T-helper 1 cell (primary cell): Measurements from ENCODE around the gene KRT35.
A peak's percentile ranks its signal among the peaks of the same experiment; 100 is the strongest.

ENCODE experiments used
- DNase-seq, 5 donors: peaks; one replicate each; pipeline ENCODE4 v3.0.0-alpha.2; 2012 to 2020

The KRT35 gene

DNA sequence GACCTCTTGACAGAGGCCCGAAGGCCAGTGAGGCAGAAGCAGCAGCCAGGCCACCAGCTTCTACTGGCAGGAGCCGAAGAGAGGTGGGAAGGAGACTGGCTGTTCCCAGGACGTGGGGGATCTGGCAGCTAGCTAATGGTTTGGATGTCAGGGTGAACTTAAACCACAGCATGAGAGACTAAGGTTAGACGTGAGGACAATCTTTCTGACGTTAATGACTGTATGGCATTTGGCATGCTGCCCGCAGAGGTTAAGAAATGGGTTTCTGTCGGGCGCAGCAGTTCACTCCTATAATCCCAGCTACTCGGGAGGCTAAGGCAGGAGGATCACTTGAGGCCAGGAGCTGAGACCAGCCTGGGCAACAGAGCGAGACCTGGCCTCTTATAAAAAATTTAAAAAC is 30.8 kb upstream of the KRT35 start:
- DNase-seq = no peak

DNA sequence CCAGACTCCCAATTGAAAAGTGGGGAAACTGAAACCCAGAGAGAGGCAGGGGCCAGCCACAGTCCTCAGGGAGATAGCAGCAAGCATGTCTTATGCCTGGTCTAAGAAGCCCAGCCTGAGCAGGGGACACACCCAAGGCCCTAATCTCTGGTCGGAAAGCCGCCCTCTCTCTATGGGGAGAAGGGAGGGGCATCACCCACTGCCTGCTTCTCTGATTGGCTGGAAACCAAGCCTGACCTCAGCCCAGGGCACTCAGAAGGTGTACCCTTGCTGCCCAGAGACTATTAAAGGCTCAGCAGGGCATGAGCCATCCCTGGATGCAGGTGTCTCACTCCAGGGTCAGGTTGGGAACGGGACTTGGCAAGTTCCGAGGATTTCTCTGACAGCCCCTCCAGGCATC is 30.2 kb upstream of the KRT35 start:
- no peak for DNase-seq

DNA sequence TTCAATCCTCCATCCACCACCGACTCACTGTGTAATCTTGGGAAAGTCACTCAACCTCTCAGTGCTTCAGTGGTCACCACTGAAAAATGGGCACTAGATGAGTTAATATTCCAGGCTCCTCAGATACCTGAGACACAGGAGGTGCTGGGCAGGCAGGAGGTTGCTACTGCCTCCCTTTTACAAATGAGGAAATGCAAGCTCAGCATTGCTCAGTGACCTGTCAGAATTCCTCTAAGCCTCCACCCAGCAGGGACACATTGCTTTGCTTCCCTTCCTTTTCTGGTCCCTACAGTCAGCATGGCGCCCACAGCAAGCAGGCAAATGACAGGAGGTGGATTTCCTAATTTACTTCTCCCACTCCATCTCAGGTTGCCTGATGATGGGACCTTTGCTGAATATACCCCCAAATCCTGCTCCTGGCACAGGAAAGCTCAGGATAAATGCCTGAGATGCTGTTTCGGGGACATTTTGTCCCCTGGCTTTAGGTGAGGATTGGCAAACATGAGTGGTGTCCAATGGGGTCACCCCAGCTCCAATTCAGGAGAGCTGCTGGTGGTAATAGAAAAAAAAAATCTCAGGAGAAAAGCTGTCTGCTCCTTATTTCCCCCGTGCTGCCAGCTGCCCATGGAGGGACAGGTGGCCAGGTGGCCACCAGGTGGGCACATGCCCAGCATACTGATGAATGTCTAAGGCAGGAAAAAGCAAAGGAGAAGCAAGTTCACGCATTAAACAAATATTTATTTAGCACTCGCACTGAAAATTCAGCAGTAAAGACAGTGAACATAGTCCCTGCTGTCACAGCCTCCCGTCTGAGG is 29.5 kb upstream of the KRT35 start:
- DNase-seq = no peak

DNA sequence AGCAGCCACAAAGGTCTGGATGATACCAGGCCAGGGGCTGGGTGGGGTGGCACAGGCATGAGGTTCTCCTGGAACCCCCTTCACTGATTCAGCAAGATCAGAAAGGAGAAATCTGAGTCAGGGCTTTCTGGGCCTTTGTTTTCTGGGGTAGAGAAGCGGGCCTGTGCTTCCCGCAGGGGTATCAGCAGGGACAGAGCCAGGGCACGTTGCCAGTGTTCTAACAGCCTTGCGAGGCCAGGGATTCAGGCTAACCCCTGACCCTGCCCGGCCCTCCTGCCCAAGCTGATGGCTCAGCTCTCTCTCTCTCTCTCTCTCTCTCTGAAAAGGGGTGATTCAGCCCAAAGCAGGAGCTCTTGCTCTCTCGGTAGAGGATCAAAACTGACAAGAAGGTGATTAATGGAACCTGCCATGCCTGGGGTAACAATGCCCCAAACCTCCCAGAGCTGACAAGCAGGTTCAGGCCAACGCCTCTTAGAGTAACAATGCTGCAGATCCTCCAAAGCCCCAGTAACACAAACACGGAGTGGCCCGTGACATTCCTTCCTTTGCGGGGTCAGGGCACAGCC is 26.4 kb upstream of the KRT35 start:
- no peak for DNase-seq

DNA sequence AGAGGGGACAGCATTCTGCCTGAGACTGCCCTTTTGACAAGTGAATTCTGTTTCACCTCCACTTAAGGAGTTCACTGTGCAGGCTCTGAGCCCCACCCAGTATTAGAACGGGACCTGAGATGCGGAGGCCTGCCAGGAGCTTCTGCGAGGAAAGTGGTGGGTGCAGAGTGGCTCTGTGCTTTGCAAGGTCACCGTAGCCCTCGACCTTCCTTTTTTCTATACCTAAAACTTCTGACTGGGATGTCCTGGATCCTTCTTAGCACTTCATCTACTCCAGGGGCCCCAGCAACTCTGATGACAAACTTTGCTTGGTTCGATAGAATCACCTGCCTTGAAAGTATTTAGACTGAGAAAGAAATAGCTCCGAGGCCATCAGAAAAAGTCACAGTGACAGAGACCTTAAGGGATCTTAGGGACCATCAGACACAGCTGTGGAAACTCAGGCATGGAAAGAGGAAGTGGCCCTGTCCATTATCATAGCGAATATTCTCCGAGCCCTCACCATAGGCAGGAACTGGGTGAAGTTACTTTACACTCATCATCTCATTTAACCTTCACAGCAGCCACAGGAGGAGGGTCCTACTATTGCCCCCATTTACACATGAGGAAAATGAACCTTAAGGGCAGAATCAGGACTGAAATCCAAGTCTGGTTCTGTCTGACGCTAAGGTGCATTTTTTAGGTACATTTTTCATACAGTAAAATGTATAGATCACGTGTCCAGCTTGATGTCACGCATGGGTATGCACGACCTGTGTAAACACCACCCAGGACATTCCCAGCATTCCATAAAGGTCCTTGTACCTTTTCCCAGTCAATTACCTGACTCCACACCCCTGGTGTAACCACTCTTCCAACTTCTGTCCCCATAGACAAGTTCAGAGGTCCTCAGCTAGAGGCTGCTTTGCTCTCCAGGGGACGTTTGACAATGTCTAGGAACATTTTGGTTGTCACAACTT is 25.1 kb upstream of the KRT35 start:
- DNase-seq = no peak

DNA sequence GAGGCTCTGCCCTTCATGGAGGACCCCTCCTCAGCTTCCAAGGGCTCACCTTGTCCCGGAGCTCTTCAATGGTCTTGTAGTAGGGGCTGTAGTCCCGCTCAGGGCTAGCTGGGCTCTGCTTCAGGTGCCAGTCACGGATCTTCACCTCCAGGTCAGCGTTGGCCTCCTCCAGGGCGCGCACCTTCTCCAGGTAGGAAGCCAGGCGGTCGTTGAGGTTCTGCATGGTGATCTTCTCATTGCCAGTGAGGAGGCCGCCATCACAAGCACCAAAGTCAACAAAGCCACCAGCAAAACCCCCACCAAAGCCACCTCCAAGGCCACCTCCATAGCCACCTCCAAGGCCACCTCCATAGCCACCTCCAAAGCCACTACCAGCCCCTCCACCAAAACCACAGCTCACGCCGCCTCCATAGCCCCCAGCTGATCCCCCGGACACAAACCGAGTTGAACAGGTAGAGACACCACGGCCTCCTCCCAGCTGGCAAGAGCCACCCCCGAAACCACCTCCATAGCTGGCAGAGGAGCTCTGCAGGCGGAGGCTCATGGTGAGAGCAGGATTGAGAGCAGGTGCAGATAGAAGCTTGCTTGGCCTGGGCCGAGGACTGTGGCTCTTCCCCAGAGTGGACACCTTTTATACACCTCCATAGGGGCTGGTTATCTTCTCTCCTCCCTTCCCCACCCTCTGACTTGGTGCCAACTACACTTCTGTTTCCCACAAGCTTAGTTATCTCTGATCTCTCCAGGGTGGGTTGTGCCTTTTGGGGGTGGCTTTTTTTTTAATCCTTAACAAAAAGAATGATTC is 24.3 kb upstream of the KRT35 start, which contains the start of gene KRT13:
Gene KRT13 (minus strand): TSS at position 606 of the 802 bp plus-strand sequence. CDS start 62 bp downstream, at position 544.
- DNase-seq = no peak

DNA sequence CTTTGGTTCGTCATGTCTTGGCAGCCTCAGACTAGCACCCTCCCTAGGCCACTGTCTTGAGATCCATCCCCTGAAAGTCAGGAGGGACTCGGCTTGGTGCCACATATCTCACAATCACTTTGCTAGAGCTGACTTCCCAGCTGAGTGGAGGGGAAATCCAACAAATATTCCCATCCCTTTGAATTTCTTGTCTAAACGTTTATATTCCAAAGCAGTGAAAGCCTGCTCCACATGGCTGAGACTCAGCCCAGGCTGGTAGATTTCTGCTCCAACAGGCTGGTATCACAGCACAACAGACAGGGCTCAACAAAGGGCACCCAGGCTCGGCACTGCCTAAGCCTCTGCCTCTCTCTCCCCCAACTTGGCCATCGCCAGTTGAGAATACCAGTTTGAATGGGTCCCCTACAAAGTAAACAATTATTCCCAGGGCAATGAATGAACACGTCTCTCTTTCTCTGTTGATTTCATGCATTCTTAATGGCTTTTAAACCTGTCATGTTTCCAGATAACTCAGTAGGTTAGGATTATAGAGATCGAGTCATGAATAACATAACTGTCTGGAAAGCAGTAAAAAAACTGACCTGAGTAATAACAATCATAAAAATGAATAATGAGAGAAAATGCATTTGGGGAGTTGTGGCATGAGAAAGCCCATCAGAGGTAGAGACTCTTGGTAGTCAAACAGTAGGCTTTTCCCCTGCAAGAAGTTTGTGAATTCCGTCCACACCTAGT is 23.5 kb upstream of the KRT35 start:
- no peak for DNase-seq

DNA sequence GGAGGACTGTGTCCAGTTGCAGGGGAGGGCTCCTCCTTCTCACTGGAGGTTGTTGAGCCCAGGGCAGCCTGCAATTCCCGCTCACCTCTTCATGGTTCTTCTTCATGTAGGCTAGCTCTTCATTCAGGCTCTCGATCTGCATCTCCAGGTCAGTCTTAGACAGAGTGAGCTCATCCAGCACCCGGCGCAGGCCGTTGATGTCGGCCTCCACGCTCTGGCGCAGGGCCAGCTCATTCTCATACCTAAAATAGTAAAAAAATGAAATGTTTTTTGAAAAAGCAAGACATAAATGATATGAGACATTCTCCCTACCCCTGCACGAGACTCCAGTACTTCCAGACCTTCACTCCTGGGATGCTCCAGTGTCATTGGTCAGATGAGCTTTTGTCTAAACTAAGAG is 22.3 kb upstream of the KRT35 start:
- DNase-seq = no peak

DNA sequence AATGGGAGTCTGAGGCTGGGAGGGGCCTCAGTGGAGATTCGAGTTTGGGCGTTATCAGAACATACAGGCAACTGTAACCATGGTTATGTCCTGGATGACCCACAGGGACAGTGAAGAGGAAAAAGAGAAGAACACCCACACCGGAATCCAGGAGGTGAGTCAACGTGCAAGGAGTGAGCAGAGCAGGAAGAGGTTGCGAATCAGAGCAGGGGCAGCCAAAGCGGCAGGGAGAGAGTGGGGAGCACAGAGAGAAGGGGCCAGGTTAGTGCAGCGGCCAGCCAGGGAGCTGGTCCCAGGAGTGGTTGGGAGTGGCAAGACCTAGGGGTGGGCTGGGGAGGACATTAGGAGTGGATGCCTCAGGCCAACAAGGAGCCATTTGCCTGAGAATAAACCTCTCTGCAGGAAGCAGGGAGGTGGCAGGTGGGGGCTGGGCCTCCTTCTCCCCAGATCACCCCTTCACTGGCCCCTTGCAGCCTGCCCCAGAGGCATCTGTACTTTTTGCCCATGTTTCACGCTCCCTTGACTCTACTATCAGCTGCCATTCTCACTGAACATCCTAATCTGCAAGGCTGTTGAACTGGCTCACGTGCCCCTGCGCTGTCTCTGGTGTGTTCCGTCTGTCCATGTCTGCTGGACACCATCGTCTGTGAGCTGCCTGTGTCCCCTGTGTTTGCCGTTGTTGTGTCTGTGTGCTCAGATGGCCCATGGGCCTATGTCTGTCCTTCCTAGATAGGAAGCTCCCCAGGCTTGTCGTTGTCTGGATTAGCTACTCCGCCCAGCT is 19.4 kb upstream of the KRT35 start:
- DNase-seq = no peak

DNA sequence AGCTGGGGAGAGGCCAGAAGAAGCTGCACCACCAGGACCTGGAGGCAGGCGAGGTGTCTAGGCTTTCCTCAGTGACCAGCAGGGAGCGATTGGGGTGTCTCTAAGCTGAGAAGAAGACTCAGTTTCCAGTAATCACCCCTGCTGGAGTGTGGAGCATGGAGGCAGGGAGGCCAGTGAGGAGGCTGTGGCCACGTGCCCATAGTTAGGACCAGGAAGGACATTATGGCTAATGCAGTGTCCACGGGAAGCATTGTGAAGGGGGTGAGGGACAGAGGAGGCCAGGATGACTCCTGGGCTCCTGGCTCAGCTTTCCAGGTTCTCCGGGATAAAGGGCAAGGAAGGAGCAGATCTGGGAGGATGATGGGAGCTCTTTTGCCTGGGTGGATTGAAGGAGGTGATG is 18.8 kb upstream of the KRT35 start:
- no peak for DNase-seq

DNA sequence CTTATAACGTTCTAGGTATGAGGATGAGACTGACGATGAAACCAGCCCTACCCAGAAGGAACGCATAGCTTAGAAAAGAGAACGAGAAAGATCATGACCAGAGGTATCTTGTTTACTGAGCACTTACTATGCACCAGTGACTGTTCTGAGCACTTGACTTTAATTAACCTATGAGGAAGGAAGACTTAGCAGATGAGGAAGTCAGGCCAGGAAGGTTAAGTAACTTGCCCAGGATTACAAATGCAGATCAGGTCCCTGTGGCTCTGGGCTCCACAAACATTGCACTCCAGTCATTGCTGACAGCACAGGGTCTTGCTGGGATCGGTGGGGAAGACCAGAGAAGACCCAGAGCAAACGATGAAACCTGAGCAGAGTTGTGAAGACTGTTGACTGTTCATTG is 17.3 kb upstream of the KRT35 start:
- no peak for DNase-seq

DNA sequence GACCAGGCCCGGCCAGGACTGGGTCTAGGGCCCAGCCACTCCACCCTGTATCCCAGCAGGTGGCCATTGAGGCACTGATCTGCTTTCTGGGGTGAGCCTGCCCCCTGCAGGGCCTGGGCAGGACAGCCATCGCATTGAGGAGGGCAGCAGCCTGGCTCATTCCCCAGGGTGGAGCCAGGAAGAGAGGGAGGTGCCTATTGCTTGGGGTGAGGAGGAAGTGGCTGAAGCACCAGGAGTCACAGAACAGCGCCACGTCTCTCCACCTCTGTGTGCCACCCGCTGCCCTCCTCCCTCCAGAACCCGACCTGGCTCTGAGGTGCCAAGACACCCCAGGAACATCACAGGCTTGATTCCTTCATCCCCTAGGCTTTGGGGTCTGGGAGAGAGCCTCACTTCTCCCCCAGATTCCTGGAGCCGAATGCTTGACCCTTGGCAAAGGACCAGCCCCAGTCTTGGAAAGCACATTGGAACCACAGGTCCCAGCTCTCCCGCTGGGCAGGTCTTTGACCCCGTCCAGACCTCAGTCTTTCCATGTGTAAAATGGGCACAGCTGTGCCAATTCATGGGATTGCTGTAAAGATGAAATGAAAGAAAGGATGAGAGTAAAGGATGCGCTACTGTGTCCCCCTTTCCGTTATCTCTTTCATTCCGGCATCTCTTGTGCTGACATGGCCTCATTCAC is 16.0 kb upstream of the KRT35 start:
- peak in 4 of 5 donors; percentile 20 to 80 (median 30) for DNase-seq

DNA sequence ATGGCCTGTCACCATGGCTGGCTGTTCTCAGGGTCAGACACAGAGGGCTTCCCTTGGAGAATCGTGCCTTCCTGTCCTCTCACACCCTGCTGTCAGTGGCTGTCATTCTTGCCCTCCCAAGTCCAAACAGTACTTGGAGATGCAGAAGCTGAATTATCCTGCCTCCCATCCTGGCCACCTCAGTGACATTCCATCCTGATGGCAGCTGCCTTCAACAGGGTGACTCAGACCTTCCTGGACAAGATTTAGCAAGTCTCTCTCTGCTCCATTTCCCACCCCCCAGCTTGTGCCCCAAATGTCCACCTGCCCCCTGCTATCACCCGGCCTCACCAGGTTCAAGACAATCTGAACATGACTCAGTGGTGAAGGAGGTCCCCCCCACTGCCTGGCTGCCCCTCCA is 13.6 kb upstream of the KRT35 start:
- no peak for DNase-seq

DNA sequence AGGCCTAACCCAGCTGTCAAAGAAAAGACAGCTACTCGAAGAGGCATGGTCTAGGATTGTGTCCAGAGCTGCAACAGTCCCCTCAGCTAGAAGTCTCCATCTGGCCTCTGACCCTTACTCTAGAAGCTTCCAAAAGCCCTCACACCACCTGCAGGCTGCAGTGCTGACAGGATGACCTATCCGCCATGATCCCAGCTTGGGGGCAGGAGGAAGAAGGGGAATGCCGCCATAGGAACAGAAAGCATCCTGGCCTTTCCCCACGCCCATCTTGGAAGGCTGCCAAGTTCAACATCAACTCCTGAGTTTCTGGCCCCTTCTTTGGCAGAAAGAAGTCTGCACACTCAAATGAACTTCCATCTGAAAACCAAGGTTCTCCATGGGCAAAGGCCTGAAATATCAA is 11.8 kb upstream of the KRT35 start:
- DNase-seq = no peak

DNA sequence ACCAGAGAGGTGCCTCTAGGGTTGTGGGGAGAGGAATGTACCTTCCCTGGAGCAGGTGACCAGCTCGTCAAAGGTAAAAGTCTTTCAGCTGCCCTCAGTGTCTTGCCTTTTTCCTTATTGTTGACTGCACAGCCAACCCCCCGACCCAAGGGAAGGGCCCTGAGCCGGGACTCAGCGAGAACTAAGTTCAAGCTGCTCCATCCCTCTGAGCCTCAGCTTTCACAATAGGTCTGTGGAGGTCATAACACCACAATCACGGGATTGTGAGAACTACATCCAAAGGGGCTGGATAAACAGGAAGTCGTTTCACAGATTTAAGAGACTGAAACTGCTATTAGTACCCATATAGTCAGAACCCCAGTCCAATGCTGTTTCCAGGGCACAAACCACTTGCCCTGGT is 11.4 kb upstream of the KRT35 start:
- DNase-seq = no peak

DNA sequence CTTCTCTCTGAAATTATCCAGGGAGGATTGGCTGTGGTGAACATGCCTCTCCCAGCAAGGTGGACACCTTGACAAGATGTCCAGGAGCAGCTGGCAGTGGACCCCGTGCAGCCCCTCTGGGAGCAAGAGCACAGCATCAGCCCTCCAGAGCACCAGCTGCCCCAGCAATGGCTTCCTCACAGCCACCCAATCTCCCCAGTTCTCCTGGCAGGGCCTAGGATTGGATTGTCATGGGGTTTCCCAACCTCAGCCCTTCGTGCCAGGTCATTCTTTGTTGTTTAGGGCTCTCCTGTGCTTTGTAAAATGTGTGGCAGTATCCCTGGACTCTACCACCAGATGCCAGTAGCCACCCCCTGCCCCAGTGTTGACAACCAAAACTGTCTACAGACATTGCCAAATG is 10.5 kb upstream of the KRT35 start:
- DNase-seq = no peak

DNA sequence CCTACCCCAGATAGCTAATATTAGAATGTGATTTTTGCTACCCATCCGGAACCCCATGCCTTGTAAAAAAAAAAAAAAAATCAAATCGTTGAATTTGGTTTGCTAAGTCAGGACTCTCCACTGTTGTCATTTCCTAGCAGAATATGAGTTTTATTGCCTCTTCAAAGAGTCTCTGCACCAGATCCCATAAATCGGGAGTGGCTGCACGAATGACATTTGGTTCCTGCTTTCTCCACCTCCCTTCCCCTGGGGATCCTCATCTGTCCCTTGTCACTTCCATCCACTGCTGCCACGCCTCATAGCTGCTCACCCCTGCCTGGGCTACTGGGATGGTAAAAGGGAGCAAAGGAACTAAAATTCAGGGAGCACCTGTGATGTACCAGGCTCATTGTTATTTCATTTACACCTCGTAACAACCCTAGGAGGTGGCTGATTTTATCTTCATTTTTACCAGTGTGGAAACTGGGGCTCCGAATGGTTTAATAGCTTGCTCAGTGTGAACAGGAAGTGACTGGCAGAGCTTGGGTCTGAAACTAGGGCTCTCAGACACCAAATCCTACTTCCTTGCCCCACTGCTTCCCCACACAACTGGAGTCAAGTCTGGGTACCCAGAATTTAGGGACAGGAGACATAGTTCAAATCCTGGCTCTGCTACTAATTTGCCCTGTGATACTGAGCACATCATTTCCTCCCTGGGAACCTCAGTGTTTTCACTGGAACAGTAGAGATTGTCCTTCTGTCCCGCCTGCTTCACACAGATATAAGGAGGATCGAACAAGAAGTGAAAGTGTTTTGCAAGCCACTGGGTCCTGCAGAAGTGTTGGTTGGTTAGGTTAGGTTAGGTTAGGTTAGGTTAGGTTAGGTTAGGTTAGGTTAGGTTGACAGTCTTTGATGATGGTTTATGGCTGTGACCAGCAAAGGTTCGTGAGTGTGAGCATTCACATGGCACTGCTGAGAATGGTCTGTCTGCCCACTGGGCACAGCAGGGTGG is 9.3 kb upstream of the KRT35 start:
- DNase-seq = no peak

DNA sequence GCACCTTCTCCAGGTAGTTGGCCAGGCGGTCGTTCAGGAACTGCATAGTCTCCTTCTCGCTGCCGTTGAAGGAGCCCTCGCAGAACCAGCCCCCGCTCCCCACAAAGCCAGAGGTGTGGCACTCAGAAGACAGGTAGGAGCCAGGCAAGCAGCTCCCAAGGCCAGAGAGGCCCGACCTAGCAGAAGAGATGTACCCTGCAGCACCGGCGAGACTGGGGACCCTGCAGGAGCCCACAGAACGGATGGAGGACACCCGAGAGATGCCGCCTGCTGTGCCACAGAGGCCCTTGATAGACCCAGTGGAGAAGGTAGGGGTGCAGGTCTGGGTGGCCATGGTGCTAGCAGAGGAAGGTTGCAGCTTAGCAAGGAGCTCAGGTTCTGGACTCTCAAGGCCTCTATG is 8.6 kb upstream of the KRT35 start, which contains the start of gene KRT36:
Gene KRT36 (minus strand): TSS at position 380 of the 400 bp plus-strand sequence. CDS start 46 bp downstream, at position 334.
- DNase-seq = no peak
